Vagina (tissue), 2 donors: ENCODE results near the gene ST6GALNAC3.

ENCODE experiments used
- POLR2AphosphoS5 ChIP-seq, 2 donors: sonication (generic); formaldehyde crosslinking; IDR thresholded peaks; one replicate each; pipeline ENCODE4 v1.9.0; 2017; ENCODE audit warnings: antibody characterized with exemption in 2 of 2, mild to moderate bottlenecking in 2 of 2, low read depth in 1 of 2; ENCODE audit not compliant: insufficient read depth in 1 of 2
- TF ChIP-seq, protein P1 (sequence below), 3 experiments: fragments of 450-650 bp in 2 of 3; fragments of 200-600 bp in 1 of 3; sonication (generic) in 1 of 3; IDR thresholded peaks; one replicate each; pipeline ENCODE4 v1.5.1; 2017 to 2019; ENCODE audit warnings: antibody characterized with exemption in 3 of 3, mild to moderate bottlenecking in 2 of 3, moderate library complexity in 2 of 3

DNA sequence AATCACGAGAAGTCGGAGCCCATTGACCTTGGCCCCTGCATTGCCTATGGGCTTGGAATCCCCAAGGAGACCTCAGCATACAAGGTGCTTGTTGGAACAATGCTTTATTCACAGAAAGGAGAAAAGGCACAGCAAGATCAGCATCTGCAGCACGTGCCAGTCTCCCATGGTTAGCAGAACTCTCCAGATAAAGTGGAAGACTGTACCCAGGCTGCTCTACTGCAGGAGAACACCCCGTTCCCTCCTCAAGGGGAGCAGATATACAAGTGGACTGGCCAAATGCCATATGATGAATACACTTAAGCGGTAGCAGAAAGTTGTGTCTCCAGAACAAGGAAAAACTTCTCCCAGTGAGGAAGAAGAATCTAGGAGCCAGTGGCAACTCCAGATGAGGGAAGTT is 53.5 kb downstream of the ST6GALNAC3 start:
- TF ChIP-seq, protein P1, sequence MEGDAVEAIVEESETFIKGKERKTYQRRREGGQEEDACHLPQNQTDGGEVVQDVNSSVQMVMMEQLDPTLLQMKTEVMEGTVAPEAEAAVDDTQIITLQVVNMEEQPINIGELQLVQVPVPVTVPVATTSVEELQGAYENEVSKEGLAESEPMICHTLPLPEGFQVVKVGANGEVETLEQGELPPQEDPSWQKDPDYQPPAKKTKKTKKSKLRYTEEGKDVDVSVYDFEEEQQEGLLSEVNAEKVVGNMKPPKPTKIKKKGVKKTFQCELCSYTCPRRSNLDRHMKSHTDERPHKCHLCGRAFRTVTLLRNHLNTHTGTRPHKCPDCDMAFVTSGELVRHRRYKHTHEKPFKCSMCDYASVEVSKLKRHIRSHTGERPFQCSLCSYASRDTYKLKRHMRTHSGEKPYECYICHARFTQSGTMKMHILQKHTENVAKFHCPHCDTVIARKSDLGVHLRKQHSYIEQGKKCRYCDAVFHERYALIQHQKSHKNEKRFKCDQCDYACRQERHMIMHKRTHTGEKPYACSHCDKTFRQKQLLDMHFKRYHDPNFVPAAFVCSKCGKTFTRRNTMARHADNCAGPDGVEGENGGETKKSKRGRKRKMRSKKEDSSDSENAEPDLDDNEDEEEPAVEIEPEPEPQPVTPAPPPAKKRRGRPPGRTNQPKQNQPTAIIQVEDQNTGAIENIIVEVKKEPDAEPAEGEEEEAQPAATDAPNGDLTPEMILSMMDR (IDR thresholded peaks at IDR 0.05): no peak
- no peak for TF ChIP-seq POLR2AphosphoS5 (IDR thresholded peaks at IDR 0.05; ENCODE audit: insufficient read depth in 1 of 2, low read depth in 1 of 2)
